ENCODE data around the gene UBAP2.
"Not testable (repeated sequence)": the region's sequence is repeated elsewhere in the genome, so short reads cannot be mapped to it uniquely, and the experiment has no call there.

- not testable (repeated sequence) for TF ChIP-seq CTCF (conservative IDR thresholded peaks at IDR 0.05); ZFX (IDR thresholded peaks at IDR 0.05)
These were observed 9.8 kb downstream of the UBAP2 start for GRCh38 chr9:34038851-34039250.
